CD14-positive monocyte (primary cell): Measurements from ENCODE around the gene SLC9A7. TPM values are rescaled to one million over a fixed set of nuclear protein-coding genes. Genes with fewer than 3 reads are reported as not detected.

ENCODE experiments used
- DNase-seq, 3 donors: peaks; one replicate each; pipeline ENCODE4 v3.0.0-alpha.2; 2011 to 2022
- H2AFZ ChIP-seq: 2 replicates; pipeline ENCODE4 v1.6.0; 2012; ENCODE audit warnings: mild to moderate bottlenecking, low read depth, low read length, inconsistent platforms; ENCODE audit not compliant: insufficient read depth, poor library complexity, severe bottlenecking
- H3K27ac ChIP-seq, 2 donors: 1 replicate in 1 of 2; 2 replicates in 1 of 2; pipeline ENCODE4 v1.5.1; 2012 to 2013; ENCODE audit warnings: low read length in 2 of 2, control low read depth in 1 of 2, inconsistent platforms in 1 of 2, low read depth in 1 of 2, mild to moderate bottlenecking in 1 of 2
- H3K27me3 ChIP-seq, 2 donors: one replicate each; pipeline versions ENCODE4 v1.6.0 to v1.6.1; 2011 to 2013; ENCODE audit warnings: low read length in 2 of 2; ENCODE audit not compliant: control insufficient read depth in 2 of 2, insufficient read depth in 2 of 2
- H3K36me3 ChIP-seq, 2 donors: replicated peaks in 1 of 2; 1 replicate in 1 of 2; 2 replicates in 1 of 2; pipeline versions ENCODE4 v1.5.1 to v1.6.1; 2012 to 2013; ENCODE audit warnings: low read length in 2 of 2, control low read depth in 1 of 2, inconsistent platforms in 1 of 2, mild to moderate bottlenecking in 1 of 2; ENCODE audit not compliant: insufficient read depth in 2 of 2, control insufficient read depth in 1 of 2
- H3K4me1 ChIP-seq, 2 donors: 1 replicate in 1 of 2; 2 replicates in 1 of 2; pipeline versions ENCODE4 v1.5.1 to v1.6.1; 2012 to 2013; ENCODE audit warnings: low read length in 2 of 2, control low read depth in 1 of 2, inconsistent platforms in 1 of 2, mild to moderate bottlenecking in 1 of 2, moderate library complexity in 1 of 2; ENCODE audit not compliant: insufficient read depth in 2 of 2, control insufficient read depth in 1 of 2
- H3K4me2 ChIP-seq: replicated peaks from 2 replicates; pipeline ENCODE3; 2012; ENCODE audit warnings: low read length, moderate library complexity, mild to moderate bottlenecking; ENCODE audit not compliant: poor library complexity, severe bottlenecking; ENCODE audit errors: extremely low read depth
- H3K4me3 ChIP-seq, 3 experiments: fragments of 200-600 bp in 1 of 3; sonication (generic) in 1 of 3; replicated peaks in 1 of 3; 1 replicate in 2 of 3; 2 replicates in 1 of 3; pipeline ENCODE4 v1.5.1; 2011 to 2013; ENCODE audit warnings: low read length in 3 of 3, mild to moderate bottlenecking in 3 of 3, control low read depth in 2 of 3, low read depth in 2 of 3, inconsistent platforms in 1 of 3, moderate library complexity in 1 of 3
- H3K79me2 ChIP-seq: 2 replicates; pipeline ENCODE4 v1.6.0; 2012; ENCODE audit warnings: mild to moderate bottlenecking, control low read depth, inconsistent platforms, low read length, moderate library complexity; ENCODE audit not compliant: insufficient read depth
- H3K9ac ChIP-seq: 2 replicates; pipeline ENCODE4 v1.6.0; 2017; ENCODE audit warnings: low read length, mild to moderate bottlenecking; ENCODE audit not compliant: insufficient read depth, poor library complexity, severe bottlenecking
- H3K9me3 ChIP-seq, 2 donors: replicated peaks in 1 of 2; 1 replicate in 1 of 2; 2 replicates in 1 of 2; pipeline versions ENCODE4 v1.5.1 to v1.6.1; 2012 to 2013; ENCODE audit warnings: low read length in 2 of 2, control low read depth in 1 of 2; ENCODE audit not compliant: control insufficient read depth in 1 of 2, insufficient read depth in 1 of 2
- H4K20me1 ChIP-seq: 2 replicates; pipeline ENCODE4 v1.6.0; 2012; ENCODE audit warnings: mild to moderate bottlenecking, low read length, control low read depth, moderate library complexity; ENCODE audit not compliant: insufficient read depth
- H3K27ac Mint-ChIP-seq, 7 donors: one replicate each; pipeline ENCODE4 v1.8.0; 2020; ENCODE audit warnings: mild to moderate bottlenecking in 7 of 7, mixed read lengths in 7 of 7, moderate library complexity in 6 of 7, inconsistent platforms in 2 of 7
- H3K27me3 Mint-ChIP-seq, 3 donors: one replicate each; pipeline ENCODE4 v1.8.0; 2021 to 2022; ENCODE audit warnings: low read depth in 3 of 3, mild to moderate bottlenecking in 3 of 3, mixed read lengths in 3 of 3, moderate library complexity in 3 of 3, inconsistent platforms in 1 of 3
- H3K36me3 Mint-ChIP-seq, 2 donors: one replicate each; pipeline ENCODE4 v1.8.0; 2020; ENCODE audit warnings: mixed read lengths in 2 of 2, inconsistent platforms in 1 of 2, mild to moderate bottlenecking in 1 of 2
- H3K4me1 Mint-ChIP-seq: one replicate; pipeline ENCODE4 v1.8.0; 2020; ENCODE audit warnings: mild to moderate bottlenecking, mixed read lengths
- H3K4me3 Mint-ChIP-seq, 2 donors: one replicate each; pipeline ENCODE4 v1.8.0; 2020; ENCODE audit warnings: mild to moderate bottlenecking in 2 of 2, mixed read lengths in 2 of 2, moderate library complexity in 1 of 2
- H3K9me3 Mint-ChIP-seq, 7 donors: one replicate each; pipeline ENCODE4 v1.8.0; 2020 to 2022; ENCODE audit warnings: mixed read lengths in 7 of 7, mild to moderate bottlenecking in 6 of 7, moderate library complexity in 6 of 7, inconsistent platforms in 2 of 7
- WGBS: methylation state at CpG from one replicate; pipeline ENCODE4 v1.1.5; 2013; ENCODE audit warnings: missing lambda C conversion rate; ENCODE audit not compliant: insufficient coverage; 5-methylcytosine and 5-hydroxymethylcytosine counted together
- intact Hi-C, 2 donors: fragments of 100-400 bp; cut with micrococcal nuclease; formaldehyde crosslinking; loops; one replicate each; pipeline versions ENCODE4 v1.15.0 to v1.15.1; 2023
- polyA plus RNA-seq, 3 donors: library from polyadenylated mRNA; depleted of rRNA in 1 of 3; unstranded in 2 of 3; stranded (reverse) in 1 of 3; fragments of 300-500 nt in 2 of 3; fragments of >200 nt in 1 of 3; fragmentation: Illumina TruSeq in 2 of 3; gene quantifications; 1 replicate in 2 of 3; 2 replicates in 1 of 3; pipeline ENCODE4 v1.2.3, GENCODE V29; 2012 to 2021
- TF ChIP-seq, protein P1 (sequence below): fragments of 200-600 bp; IDR thresholded peaks from one replicate; pipeline ENCODE4 v1.8.0; 2022; ENCODE audit warnings: antibody characterized with exemption, mild to moderate bottlenecking

SLC9A7 gene
- polyA plus RNA-seq, 3 donors: 0.73 to 2.0 (median 1.0) TPM

DNA sequence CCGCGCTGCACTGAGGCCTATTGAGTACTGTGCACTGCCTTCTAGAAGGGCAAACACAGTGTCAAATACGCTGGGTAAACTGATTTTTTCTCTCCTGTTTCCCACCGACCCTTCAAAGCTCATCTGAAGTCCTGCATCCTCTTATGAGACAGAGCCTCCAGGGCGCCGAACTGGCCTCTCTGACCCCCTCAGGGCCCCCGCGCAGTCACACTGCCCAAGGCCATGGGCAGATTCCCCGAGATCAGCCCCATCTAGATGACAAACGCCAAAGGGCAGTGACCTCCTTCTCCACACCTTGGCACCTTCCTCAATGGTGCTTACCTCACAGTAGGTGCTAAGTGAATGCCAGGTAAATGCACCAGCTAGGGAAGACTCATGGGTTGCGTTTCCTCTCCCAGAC, 151.0 kb downstream of the SLC9A7 start:
- Histone ChIP-seq H3K36me3 (no peaks in the 10 kb centered on the region), H3K79me2 (no peaks in the 10 kb centered on the region), H3K9me3 (no peaks in the 10 kb centered on the region), H2AFZ (no peak overlapping the region), H3K4me2 (no peak overlapping the region), H3K4me3 (no peak overlapping the region), H3K27me3 (no peaks in the 10 kb centered on the region), H3K4me1 (no peaks in the 10 kb centered on the region), H3K27ac (no peak overlapping the region), H3K9ac (no peak overlapping the region), H4K20me1 (no peaks in the 10 kb centered on the region)
- Mint-ChIP-seq H3K36me3 (no peaks in the 10 kb centered on the region), H3K4me1 (no peaks in the 10 kb centered on the region), H3K9me3 (no peaks in the 10 kb centered on the region), H3K4me3 (no peak overlapping the region), H3K27ac (no peak overlapping the region), H3K27me3 (peaks cover 0 to 18% (median 0%) of the 10 kb centered on the region in 3 donors)
- intact Hi-C loops: no loop called here
- DNase-seq: no peak
- TF ChIP-seq, protein P1, sequence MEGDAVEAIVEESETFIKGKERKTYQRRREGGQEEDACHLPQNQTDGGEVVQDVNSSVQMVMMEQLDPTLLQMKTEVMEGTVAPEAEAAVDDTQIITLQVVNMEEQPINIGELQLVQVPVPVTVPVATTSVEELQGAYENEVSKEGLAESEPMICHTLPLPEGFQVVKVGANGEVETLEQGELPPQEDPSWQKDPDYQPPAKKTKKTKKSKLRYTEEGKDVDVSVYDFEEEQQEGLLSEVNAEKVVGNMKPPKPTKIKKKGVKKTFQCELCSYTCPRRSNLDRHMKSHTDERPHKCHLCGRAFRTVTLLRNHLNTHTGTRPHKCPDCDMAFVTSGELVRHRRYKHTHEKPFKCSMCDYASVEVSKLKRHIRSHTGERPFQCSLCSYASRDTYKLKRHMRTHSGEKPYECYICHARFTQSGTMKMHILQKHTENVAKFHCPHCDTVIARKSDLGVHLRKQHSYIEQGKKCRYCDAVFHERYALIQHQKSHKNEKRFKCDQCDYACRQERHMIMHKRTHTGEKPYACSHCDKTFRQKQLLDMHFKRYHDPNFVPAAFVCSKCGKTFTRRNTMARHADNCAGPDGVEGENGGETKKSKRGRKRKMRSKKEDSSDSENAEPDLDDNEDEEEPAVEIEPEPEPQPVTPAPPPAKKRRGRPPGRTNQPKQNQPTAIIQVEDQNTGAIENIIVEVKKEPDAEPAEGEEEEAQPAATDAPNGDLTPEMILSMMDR: no peak
- 76% methylated on average over 10 of the region's 11 CpGs for WGBS

DNA sequence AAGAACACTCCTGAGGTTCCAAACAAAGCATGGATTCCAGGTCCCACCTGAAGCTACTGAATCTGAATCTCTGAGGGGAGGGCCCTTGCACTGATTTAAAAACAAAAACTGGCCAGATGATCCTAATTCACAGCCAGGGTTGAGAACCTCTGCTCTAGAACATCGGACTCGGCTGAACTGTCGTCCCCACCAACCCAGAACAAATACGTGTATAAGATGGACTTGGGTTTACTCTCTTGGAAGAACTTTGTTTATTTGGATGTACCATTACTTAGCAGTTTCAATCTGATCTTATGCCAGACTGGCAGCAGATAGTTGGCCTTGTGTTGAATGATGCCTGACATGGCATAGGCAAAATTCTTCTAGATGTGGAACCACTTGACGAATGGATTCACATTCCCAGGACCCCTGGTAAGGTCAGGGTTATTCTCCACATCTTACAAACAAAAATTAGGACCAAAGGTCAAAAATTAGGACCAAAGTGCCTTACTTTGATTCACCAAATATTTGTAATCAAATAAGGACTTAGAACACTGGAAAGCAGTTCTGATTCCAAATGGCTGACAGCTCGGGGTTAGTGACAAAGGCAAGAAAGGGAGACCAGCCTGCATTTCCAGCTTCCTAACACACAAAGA, 156.3 kb downstream of the SLC9A7 start:
- H3K27me3 Mint-ChIP-seq: peaks cover 0 to 10% (median 0%) of the 10 kb centered on the region in 3 donors
- no peak overlapping the region for H3K27ac Mint-ChIP-seq
- peaks cover 0 to 3% of the 10 kb centered on the region in 2 donors for H3K36me3 Mint-ChIP-seq
- TF ChIP-seq, protein P1: no peak
- no peaks in the 10 kb centered on the region for H4K20me1 ChIP-seq
- DNase-seq: no peak
- WGBS: no CpG with 5 or more reads among the region's 6 CpGs
- H3K27ac ChIP-seq: no peak overlapping the region
- no peaks in the 10 kb centered on the region for H3K79me2 ChIP-seq
- H3K4me3 Mint-ChIP-seq: no peak overlapping the region
- intact Hi-C loops: no loop called here
- no peak overlapping the region for H3K9ac ChIP-seq
- no peak overlapping the region for H3K4me2 ChIP-seq
- H2AFZ ChIP-seq: no peak overlapping the region
- no peaks in the 10 kb centered on the region for H3K9me3 ChIP-seq
- no peaks in the 10 kb centered on the region for H3K9me3 Mint-ChIP-seq
- H3K4me1 Mint-ChIP-seq: peaks cover 3% of the 10 kb centered on the region
- H3K4me3 ChIP-seq: no peak overlapping the region
- peaks cover 0 to 3% of the 10 kb centered on the region in 2 donors for H3K27me3 ChIP-seq
- peaks cover 3% of the 10 kb centered on the region in 2 donors for H3K4me1 ChIP-seq
- no peaks in the 10 kb centered on the region for H3K36me3 ChIP-seq
